ENCODE data around the gene SLC26A1.

The SLC26A1 gene

DNA sequence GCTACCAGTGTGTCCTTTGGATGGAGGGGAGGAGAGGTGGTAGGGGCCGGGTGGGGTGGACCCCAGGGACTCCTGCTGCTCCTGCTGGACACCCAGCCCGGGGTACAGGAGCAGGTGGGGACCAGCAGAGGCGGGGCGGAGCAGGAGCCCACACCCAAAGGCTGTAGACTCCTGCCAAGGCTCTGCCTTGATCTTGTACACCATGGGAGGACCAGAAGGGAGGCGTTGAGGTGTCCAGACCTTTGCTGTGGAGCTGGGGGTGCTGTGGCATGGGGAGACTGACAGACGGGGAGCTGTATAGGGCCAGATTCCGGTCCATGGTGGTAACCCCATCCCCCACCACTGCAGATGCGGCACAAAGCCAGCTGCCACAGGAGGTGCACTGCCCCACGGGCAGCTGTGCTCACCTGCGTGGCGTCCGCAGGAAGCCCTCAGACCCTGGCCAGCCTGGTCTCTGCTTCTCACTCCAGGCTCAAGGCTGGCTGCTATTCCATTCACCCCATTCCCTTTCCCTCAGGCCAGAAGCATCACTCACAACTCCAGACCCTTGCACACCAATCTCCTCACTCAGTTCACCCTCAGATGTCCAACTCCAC, 5.0 kb upstream of the SLC26A1 start:
- no peak for DNase-seq

- DNase-seq = no peak
Observed at GRCh38 chr4:997375-998071, 4.3 kb upstream of the SLC26A1 start.

GRCh38 chr4:996997-997374, 3.8 kb upstream of the SLC26A1 start:
- no peak for DNase-seq

GRCh38 chr4:996030-996996, 3.1 kb upstream of the SLC26A1 start:
- DNase-seq = no peak

- DNase-seq = no peak
Observed at GRCh38 chr4:995311-996026, 2.3 kb upstream of the SLC26A1 start.

DNA sequence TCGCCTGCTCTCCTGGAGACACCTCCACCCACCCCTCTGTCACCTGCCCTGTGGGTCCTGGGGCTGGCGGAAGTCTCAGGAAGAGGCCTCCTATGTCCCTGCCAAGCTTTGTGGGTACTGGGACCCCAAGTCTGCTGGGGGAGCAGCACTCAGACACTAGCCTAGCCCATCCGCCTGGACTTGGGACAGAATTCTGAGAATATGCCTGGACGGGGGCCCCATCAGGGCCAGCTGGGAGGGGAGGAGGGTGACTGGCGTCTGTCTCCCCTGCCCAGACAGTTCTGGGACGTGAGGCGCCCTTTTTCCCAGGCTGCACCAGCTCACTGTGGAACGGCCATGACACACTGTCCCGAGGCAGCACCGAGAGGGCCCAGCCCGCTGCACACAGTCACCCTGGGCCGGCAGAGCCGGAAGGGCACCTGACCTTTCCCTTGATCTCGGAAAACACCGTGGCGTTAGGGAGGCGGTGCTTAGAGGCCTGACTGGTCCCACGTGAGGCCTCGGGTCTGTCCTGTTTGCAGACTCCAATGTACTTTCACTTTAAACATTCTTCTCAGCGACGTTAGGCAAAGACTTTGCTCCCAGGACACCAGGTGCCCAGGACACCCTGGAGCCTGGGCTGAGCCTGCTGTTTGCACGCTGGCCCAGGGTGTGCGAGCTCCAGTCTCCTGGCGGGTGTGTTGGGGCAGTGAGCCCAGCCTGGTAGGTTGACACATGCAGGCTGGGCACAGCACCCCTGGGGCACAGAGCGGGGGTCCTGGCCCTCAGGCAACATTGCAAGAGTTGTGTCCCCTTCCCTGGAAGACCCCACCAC, 700 bp downstream of the SLC26A1 start:
- DNase-seq = no peak

DNA sequence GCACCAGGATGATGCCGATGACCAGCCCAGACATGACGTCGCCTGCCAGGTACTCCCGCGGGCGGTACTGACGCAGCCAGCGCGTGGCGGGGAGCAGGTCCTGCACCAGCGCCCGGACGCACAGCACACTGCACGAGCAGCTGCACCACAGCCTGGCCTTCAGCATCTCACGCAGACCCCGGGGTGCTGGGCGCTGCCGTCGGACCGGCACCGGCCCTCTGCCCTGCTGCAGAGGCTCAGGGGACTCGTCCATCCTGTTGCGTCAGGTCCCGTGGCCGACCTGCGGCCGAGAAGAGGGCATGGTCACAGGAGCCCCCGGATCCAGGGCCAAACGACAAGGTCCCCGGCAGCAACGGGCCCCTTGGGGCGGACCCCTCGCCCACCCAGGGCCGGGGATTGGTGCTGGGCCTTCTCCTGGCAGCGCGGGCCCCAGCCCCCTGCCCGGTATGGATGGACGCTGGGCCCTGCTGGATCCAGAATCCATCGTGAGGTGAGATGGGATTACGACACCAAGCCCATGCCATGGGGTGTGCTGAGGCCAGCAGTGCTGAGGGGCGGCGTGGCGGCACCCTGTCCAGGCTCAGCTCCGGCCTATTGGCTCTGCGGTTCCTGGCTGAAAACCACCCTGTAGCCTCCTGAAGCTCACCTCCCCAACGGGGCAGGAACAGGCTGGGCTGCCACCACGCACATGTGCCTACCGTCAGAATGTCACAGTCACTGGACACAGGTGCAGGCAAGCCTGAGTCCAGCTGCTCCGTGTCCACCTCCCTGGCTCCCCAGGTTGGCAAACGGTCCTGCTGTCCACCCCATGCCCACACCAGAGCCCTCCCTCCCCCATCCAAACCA, 1.5 kb downstream of the SLC26A1 start:
- DNase-seq = no peak

DNA sequence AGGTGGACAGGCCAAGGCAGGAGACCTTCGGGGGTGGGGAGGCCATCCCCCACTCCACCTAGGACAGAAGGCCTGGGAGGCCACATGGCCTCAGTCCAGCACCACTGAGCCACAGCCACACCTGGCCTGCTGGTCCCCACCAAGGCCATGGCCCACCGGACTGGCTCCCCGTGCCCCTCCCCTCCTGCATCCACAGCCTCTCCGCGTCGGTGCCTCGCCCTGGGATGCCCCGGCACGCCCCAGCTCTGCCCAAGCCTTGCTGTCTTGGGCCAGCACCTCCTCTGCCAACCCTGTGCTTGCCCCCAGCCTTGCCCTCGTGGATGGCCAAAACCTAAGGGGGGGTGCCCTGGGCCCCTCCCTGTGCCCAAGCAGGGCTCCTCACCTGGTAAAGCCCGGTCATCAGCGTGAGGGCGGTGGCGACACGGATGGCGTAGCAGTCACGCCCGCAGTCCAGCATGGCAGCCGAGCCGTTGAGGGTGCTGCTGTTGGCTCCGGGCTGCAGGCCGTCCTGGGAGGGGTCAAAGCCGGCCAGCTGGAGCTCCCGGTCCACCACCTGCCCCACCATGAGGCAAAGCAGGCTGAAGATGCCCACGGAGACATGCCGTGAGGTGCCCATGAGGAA, 2.3 kb downstream of the SLC26A1 start:
- DNase-seq = no peak

GRCh38 chr4:989722-990471, 3.3 kb downstream of the SLC26A1 start:
- no peak for DNase-seq

GRCh38 chr4:988726-989721, 4.2 kb downstream of the SLC26A1 start:
- DNase-seq = no peak

GRCh38 chr4:987624-988513, 5.3 kb downstream of the SLC26A1 start:
- no peak for DNase-seq

DNA sequence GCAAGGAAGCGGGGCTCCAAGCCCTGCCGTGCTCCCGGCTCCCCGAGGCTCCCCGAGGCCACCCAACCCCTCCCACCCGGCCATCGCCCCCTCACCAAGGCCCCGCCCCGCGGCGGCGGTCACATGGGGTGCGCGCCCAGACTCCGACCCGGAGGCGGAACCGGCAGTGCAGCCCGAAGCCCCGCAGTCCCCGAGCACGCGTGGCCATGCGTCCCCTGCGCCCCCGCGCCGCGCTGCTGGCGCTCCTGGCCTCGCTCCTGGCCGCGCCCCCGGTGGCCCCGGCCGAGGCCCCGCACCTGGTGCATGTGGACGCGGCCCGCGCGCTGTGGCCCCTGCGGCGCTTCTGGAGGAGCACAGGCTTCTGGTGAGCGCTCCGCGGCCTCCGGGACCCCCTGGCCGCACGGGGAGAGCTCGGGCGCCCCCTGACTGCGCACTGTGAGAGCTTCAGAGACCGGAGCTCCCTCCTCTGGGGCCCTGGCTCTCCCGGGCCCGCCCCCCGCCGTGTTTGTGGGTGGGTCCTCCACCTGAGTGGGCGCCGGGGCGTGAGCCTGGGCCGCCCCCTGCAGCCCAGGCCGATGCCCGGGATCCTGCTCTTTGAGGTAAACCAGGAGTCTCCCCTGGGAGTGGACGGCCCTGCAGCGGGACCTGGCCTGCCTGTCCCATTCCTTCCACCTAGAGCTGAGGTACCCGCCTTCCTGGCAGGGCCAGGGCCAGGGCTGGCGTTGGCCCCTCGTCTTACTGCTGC, 6.2 kb downstream of the SLC26A1 start, which contains the start of gene IDUA:
Gene IDUA, plus strand, starts transcription at position 166 of the 745 bp plus-strand sequence. Its CDS starts 41 bp downstream, at position 207.
- peak; percentile 87 to 88 for DNase-seq

GRCh38 chr4:986428-986878, 6.8 kb downstream of the SLC26A1 start:
- peak in 1 of 2 experiments; percentile 20 for DNase-seq

- peak; percentile 81 to 83 for DNase-seq
Observed at GRCh38 chr4:985123-985830, 7.9 kb downstream of the SLC26A1 start.

DNA sequence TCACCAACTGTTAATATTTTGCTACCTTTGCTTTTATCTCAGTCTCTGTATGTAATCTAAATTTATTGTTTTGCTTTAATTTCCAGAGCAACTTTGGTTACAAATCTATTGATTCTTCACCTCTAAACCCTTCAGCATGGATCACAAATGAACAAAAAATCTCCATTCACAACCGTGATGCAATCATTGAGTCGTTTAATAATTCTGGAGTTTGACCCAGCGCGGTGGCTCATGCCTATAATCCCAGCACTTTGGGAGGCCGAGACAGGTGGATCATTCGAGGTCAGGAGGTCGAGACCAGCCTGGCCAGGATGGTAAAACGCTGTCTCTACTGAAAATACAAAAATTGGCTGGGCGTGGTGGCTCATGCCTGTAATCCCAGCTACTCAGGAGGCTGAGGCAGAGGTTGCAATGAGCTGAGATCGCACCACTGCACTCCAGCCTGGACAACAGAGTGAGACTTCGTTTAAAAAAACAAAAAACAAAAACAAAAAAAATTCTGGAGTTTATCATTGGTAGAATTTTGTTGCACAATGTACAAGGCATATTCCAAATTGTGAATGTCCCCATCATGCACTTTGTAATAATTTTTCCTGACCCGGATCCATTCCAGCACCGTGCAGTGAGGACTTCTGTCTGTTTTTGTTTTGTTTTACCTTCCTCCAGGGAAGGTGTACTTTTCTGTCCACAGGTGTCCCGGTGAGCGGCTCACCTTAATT, 8.7 kb downstream of the SLC26A1 start:
- no peak for DNase-seq

Measured in activated CD4-positive, alpha-beta T cell treated with anti-CD3 and anti-CD28 coated beads, Interleukin-2, amount 50 U/mL, for 48 hours (primary cell).